Ishikawa (cell line): ENCODE measurements around the gene C17orf114.
A peak's percentile ranks its signal among the peaks of the same experiment; 100 is the strongest.

Experiments
- CEBPB ChIP-seq: IDR thresholded peaks from 2 replicates; pipeline ENCODE4 v1.6.1; 2012
- CREB1 ChIP-seq: IDR thresholded peaks from 2 replicates; pipeline ENCODE4 v1.6.1; 2012; ENCODE audit warnings: low read depth
- EGR1 ChIP-seq: IDR thresholded peaks from 2 replicates; pipeline ENCODE4 v1.6.1; 2012
- EP300 ChIP-seq: IDR thresholded peaks from 2 replicates; pipeline ENCODE4 v1.6.1; 2012; ENCODE audit warnings: borderline replicate concordance
- FOXM1 ChIP-seq: IDR thresholded peaks from 2 replicates; pipeline ENCODE4 v1.6.1; 2012; ENCODE audit warnings: low read depth, borderline replicate concordance
- NFIC ChIP-seq: IDR thresholded peaks from 2 replicates; pipeline ENCODE4 v1.6.1; 2012
- RAD21 ChIP-seq: IDR thresholded peaks from 2 replicates; pipeline ENCODE4 v1.6.1; 2012; ENCODE audit warnings: low read depth
- TAF1 ChIP-seq: IDR thresholded peaks from 2 replicates; pipeline ENCODE4 v1.6.1; 2012; ENCODE audit warnings: low read depth, mild to moderate bottlenecking
- TCF12 ChIP-seq: IDR thresholded peaks from 2 replicates; pipeline ENCODE4 v1.6.1; 2012; ENCODE audit warnings: low read depth
- TEAD4 ChIP-seq: IDR thresholded peaks from 2 replicates; pipeline ENCODE4 v1.6.1; 2012
- YY1 ChIP-seq: IDR thresholded peaks from 2 replicates; pipeline ENCODE4 v1.6.1; 2012; ENCODE audit warnings: low read depth
- ZBTB7A ChIP-seq: IDR thresholded peaks from 2 replicates; pipeline ENCODE4 v1.6.1; 2012; ENCODE audit warnings: low read depth
- TF ChIP-seq, protein P1 (sequence below): IDR thresholded peaks from 2 replicates; pipeline ENCODE4 v1.6.1; 2012
- TF ChIP-seq, protein P2 (sequence below): IDR thresholded peaks from 2 replicates; pipeline ENCODE4 v1.6.1; 2012; ENCODE audit warnings: low read depth, mild to moderate bottlenecking
- TF ChIP-seq, protein P3 (sequence below): IDR thresholded peaks from 2 replicates; pipeline ENCODE4 v1.6.1; 2012

The C17orf114 gene

DNA sequence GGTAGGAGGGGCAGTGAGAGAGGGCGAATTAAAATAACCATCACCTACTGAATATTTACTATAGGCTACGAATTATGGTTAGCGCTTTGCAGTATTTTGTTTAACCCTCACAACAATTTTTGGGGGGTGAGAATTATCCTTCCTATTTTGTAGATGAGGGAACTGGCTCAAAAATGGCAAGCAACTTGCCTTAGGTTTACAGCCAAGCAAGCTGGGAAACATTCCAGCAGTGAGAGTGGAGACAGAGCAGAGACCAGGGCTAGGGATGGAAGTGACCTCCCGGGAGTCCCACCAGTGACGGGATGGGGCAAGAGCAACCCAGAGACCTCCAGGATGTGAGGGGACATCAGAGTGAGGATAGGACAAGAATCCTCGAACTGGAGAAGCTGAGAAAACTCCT is 15.6 kb downstream of the C17orf114 start:
- no peak for TF ChIP-seq RAD21

DNA sequence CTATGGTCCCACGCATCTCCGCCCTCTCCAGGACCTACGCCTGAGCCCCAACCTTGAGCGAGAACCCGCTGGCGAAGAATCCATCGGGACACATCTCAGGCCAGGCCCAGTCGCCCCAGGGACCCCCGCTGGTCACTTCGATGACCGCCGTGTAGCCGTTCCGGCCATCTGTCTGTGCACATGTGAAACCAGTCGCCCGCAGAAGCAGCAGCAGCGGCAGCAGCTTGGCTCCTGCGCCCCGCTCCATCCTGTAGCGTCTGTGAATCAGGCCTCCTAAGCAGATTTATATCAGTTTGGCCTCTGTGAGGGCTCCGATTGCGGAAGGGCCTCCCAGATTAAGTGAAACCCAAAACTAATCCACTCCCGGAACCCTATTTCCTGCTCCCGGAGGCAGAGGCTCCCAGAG is 16.0 kb downstream of the C17orf114 start, which contains the start of gene VMO1:
TSS of gene VMO1 (minus strand) at position 259 of the 406 bp plus-strand sequence. CDS start at position 247, 12 bp downstream.
- TF ChIP-seq, protein P1, sequence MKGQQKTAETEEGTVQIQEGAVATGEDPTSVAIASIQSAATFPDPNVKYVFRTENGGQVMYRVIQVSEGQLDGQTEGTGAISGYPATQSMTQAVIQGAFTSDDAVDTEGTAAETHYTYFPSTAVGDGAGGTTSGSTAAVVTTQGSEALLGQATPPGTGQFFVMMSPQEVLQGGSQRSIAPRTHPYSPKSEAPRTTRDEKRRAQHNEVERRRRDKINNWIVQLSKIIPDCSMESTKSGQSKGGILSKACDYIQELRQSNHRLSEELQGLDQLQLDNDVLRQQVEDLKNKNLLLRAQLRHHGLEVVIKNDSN = no peak
- TF ChIP-seq FOXM1 (no peak), NFIC (no peak), CEBPB (no peak), TCF12 (no peak), TAF1 (no peak), CREB1 (no peak), RAD21 (no peak), YY1 (no peak), EP300 (no peak), EGR1 (no peak), TEAD4 (no peak), ZBTB7A (no peak)
- TF ChIP-seq, protein P2, sequence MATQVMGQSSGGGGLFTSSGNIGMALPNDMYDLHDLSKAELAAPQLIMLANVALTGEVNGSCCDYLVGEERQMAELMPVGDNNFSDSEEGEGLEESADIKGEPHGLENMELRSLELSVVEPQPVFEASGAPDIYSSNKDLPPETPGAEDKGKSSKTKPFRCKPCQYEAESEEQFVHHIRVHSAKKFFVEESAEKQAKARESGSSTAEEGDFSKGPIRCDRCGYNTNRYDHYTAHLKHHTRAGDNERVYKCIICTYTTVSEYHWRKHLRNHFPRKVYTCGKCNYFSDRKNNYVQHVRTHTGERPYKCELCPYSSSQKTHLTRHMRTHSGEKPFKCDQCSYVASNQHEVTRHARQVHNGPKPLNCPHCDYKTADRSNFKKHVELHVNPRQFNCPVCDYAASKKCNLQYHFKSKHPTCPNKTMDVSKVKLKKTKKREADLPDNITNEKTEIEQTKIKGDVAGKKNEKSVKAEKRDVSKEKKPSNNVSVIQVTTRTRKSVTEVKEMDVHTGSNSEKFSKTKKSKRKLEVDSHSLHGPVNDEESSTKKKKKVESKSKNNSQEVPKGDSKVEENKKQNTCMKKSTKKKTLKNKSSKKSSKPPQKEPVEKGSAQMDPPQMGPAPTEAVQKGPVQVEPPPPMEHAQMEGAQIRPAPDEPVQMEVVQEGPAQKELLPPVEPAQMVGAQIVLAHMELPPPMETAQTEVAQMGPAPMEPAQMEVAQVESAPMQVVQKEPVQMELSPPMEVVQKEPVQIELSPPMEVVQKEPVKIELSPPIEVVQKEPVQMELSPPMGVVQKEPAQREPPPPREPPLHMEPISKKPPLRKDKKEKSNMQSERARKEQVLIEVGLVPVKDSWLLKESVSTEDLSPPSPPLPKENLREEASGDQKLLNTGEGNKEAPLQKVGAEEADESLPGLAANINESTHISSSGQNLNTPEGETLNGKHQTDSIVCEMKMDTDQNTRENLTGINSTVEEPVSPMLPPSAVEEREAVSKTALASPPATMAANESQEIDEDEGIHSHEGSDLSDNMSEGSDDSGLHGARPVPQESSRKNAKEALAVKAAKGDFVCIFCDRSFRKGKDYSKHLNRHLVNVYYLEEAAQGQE = no peak
- TF ChIP-seq, protein P3, sequence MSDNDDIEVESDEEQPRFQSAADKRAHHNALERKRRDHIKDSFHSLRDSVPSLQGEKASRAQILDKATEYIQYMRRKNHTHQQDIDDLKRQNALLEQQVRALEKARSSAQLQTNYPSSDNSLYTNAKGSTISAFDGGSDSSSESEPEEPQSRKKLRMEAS = no peak

DNA sequence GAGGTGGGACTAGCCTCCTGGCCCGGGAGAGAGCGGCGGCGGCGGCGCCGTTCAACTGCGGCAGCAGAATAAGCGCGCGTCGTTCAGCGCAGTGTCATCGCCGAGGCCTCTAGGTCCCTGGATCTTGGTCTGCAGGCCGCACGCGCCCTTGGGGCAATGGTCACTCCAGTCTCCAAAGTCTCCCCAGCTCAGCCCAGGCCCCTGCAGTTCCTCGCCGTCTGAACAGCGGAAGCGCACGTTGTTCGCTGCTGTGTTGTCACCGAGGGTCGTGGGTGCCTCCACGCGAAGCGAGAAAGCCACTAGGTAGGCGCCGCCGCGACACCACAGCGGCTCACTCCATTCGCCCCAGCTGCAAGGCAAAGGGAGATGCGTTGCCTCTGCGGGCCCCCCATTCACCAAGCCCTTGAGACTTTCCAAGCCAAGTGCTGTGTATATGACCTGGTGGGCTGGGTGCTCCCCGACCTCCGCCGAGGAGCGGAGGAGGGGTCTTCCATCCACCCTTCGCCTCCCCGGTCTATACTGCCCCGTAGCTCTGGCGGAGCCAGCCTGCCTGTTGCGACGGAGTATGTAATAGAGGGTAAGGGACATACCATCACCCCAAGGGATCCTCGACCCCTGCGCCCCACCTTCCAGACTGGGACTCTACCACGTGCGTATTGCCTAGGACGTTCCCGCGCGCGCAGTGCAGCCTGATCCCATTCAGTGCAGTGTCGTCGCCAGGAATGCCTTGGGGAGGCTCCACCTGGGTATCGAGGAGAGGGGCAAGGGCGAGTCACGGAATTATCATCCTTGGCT is 16.6 kb downstream of the C17orf114 start:
- TF ChIP-seq, protein P3 = no peak
- TF ChIP-seq, protein P1 = no peak
- no peak for TF ChIP-seq CREB1
- no peak for TF ChIP-seq CEBPB
- no peak for TF ChIP-seq TAF1
- TF ChIP-seq, protein P2 = no peak
- no peak for TF ChIP-seq ZBTB7A
- TF ChIP-seq RAD21 = no peak
- TF ChIP-seq NFIC = no peak
- no peak for TF ChIP-seq EP300
- no peak for TF ChIP-seq EGR1
- TF ChIP-seq FOXM1 = no peak
- TF ChIP-seq YY1 = no peak
- no peak for TF ChIP-seq TEAD4
- TF ChIP-seq TCF12 = no peak

DNA sequence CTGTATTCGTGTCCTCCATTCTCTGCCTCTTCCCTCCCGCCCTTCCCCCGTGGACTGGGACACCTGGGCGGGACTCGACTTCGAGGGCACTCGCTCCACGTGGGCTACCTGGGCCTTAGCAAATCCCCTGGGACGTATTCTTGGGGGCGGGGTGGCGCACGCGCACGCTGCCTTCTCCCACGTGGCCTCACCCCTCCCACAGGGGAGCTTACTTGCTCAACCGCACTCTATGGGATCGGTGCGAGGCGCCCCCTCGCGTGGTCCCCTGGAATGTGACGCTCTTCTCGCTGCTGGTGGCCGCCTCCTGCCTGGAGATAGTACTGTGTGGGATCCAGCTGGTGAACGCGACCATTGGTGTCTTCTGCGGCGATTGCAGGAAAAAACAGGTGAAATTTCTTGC is 19.5 kb downstream of the C17orf114 start:
- no peak for TF ChIP-seq ZBTB7A
- TF ChIP-seq, protein P3 = peak; percentile 46; the same call in 1 of the 2 replicates

DNA sequence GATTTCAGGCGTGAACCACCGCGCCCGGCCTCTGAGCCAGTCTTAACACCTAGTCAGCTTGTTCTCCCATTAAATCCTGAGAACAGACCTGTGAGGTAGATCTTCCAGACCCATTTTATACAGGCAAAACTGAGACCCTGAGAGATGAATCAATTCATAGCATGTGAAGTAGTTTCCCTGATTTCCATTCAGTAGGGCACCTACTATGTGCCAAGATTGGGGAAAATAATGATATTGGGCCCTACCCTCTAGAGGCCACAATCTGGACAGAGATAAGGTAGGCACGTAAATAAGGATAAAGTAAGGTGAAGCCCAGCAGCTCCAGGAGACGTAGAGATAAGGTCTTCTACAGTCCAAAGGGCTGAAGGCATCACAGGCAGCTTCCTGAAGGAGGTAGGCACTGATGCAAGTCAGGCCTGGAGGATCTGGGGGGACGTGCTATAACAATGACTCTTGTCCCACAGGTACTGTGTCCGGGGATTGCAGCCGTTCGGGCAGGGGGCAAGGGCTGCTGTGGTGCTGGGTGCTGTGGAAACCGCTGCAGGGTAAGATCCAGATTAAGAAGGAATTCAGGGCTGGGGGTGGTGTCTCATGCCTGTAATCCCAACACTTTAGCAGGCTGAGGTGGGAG is 21.7 kb downstream of the C17orf114 start:
- no peak for TF ChIP-seq EGR1
- TF ChIP-seq CREB1 = no peak
- no peak for TF ChIP-seq TAF1
- TF ChIP-seq, protein P3 = no peak
